SJSA1 (cell line): ENCODE results near the gene DTX3. TPM values are rescaled to one million over a fixed set of nuclear protein-coding genes. Genes with fewer than 3 reads are reported as not detected.
"Not testable (repeated sequence)": the region's sequence is repeated elsewhere in the genome, so short reads cannot be mapped to it uniquely, and the experiment has no call there.

Source experiments
- DNase-seq, 2 experiments: peaks; one replicate each; pipeline ENCODE4 v3.0.0-alpha.2; 2015 to 2020; ENCODE audit warnings: low spot score in 2 of 2, low read depth in 1 of 2
- H3K27ac ChIP-seq: fragments of 250-450 bp; sonication (Bioruptor Pico); 2 replicates; pipeline ENCODE4 v1.5.1; 2020; ENCODE audit warnings: mild to moderate bottlenecking, moderate library complexity
- H3K27me3 ChIP-seq: fragments of 250-450 bp; sonication (Bioruptor Pico); replicated peaks from 2 replicates; pipeline ENCODE4 v1.5.1; 2020; ENCODE audit warnings: mild to moderate bottlenecking, moderate library complexity
- H3K36me3 ChIP-seq: fragments of 250-450 bp; sonication (Bioruptor Pico); 2 replicates; pipeline ENCODE4 v1.5.1; 2020; ENCODE audit warnings: mild to moderate bottlenecking
- H3K4me1 ChIP-seq: fragments of 250-450 bp; sonication (Bioruptor Pico); replicated peaks from 2 replicates; pipeline ENCODE4 v1.6.1; 2021; ENCODE audit warnings: mild to moderate bottlenecking
- H3K4me3 ChIP-seq: fragments of 250-450 bp; sonication (Bioruptor Pico); 2 replicates; pipeline ENCODE4 v1.5.1; 2020; ENCODE audit warnings: mild to moderate bottlenecking
- H3K9me3 ChIP-seq: fragments of 250-450 bp; sonication (Bioruptor Pico); replicated peaks from 2 replicates; pipeline ENCODE4 v1.5.1; 2020; ENCODE audit warnings: mild to moderate bottlenecking
- total RNA-seq: library from RNA; depleted of rRNA; stranded (reverse); fragments of >200 nt; shearing (Covaris generic); gene quantifications from 2 replicates; pipeline ENCODE4 v1.2.3, GENCODE V29; 2014

DTX3 gene
- total RNA-seq, 1 experiment from 2014 or later, result 286 TPM

- H3K27me3 ChIP-seq, result peaks cover 14% of the 10 kb centered on the region
- H3K36me3 ChIP-seq, result peaks cover 64% of the 10 kb centered on the region
- DNase-seq, result peak in 1 of 2 experiments; percentile 96
Observed at GRCh38 chr12:57630891-57631433, 26.3 kb downstream of the DTX3 start.

DNA sequence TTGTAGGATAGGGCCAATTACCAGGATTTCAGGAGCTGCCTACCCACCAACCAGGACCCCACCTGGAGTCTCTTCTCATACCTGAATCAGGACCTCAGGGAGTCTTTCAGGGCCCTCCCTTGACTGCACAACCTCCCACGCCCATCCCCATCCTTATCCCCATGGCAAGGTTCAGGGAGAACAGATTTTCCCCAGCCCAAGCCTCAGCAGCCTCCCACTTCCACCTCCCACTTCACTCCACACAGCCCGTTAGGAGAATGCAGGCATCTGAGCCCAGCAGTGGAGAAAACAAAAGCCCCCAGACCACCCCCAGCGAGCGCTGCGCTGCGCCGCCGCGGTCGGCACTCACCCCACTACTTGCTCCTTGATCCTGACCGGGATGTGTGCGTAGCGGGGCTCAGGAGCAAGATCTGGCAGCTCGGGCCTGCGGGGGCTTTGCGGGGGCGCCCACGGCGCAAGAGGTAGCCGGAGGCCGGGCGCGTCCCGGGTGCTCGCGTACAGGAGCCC is 27.0 kb downstream of the DTX3 start:
- Histone ChIP-seq H3K4me1 (peaks cover 27% of the 10 kb centered on the region), H3K27me3 (peaks cover 18% of the 10 kb centered on the region), H3K9me3 (no peaks in the 10 kb centered on the region), H3K4me3 (peak overlapping the region; percentile 58), H3K27ac (peak overlapping the region; percentile 40), H3K36me3 (peaks cover 57% of the 10 kb centered on the region)
- DNase-seq, result peak in 1 of 2 experiments; percentile 87

More at GRCh38 chr12:57630891-57631433, 26.3 kb downstream of the DTX3 start:
- no peak overlapping the region for H3K27ac ChIP-seq
- H3K4me3 ChIP-seq, result peak overlapping the region; percentile 58
- H3K9me3 ChIP-seq, result no peaks in the 10 kb centered on the region
- peaks cover 27% of the 10 kb centered on the region for H3K4me1 ChIP-seq

DNA sequence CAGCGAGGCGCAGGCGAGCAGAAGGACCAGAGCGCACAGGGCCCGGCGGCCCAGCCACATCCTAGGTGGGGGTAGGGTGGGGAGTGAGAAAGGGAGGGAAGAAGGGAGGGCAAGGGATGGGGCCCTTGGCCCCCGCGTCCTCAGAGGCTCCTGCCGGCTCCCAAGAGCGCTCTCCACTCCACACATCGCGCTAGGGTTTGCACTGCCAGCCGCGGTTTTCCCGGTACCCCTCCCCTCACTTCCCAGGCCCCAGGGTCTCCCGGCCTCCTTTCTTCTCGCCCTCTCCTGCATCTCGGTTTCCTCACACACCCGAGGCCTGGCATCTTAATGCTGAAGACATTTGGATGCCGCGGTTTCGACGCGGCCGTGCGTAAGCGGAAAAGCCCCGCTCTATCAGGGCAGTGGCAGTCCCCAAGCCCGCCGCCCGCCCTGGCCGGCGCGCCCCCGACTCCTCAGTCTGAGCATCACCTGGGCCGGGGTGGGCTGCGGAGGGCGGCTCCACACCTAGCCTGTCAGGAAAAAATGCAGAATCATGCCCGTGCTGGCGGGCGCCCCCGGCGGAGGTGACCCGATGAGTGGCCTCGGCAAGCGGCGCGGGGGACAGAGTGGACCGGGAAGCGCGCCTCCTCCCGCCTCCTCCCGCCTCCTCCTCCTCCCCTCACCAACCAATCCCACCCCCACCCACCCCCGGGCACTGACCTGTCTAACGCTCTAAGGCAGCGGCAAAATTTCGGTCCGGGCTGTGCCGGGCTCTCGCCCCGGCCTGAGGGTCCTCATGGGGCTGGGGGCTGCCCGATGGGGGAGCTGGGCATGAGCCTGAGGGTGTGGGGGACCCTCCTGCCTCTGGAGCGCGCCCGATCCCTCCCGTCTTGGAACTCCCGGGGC is 27.7 kb downstream of the DTX3 start:
- peak overlapping the region; percentile 40 for H3K27ac ChIP-seq
- H3K36me3 ChIP-seq, result peaks cover 53% of the 10 kb centered on the region
- H3K27me3 ChIP-seq, result peaks cover 25% of the 10 kb centered on the region
- peak overlapping the region; percentile 58 for H3K4me3 ChIP-seq
- no peaks in the 10 kb centered on the region for H3K9me3 ChIP-seq
- peak in 1 of 2 experiments; percentile 100 for DNase-seq
- H3K4me1 ChIP-seq, result peaks cover 27% of the 10 kb centered on the region

DNA sequence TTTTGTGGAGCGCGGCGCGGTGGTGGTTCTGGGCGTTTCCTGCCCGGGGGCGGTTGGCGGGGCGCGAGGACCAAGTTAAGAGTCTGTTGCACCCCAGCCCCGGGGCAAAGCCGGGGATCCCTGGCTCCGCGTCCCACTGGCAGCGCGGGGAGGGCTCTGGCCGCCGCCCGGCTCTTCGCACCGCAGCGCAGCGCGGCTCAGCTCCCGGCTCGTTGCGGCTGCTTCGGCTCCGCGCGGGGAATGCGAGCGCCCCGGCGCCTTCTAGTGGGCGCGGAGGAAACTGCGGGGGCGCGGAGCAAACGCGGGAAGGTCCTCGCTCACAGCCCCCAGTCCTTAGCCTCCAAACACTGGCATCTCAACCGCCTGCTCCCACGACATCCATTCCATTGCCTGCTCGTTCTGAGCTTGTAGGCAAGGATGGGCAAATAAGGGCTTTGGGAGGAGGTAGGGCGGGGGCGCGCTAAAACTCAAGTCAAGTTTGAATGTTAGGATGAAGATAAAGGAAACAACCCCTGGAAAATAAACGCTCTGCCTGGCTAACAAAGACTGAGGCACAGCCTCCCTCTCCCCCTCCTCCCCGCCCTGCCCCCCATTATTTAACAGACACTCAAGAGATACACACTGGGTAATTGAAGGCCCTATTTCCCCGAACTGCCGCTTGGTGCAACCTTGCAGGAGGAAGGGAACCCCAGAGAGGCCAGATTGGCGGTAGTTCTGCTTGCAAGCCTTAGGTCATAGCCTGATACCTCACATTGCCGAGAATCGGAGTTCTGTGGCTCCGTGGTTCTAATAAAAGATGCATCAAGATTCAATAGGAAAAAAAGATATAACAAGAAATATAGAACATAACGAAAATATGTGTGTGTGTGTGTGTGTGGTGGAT is 28.6 kb downstream of the DTX3 start, which contains the start of gene B4GALNT1:
Gene B4GALNT1 (minus strand): TSS at position 244 of the 883 bp plus-strand sequence. CDS start 1,069 bp downstream, outside the sequence.
- Histone ChIP-seq H3K4me3 (peak within 1 kb of the TSS; percentile 58), H3K36me3 (peaks cover 44% of the 10 kb centered on the region), H3K4me1 (peaks cover 27% of the 10 kb centered on the region), H3K27ac (peak within 1 kb of the TSS; percentile 40), H3K9me3 (no peaks in the 10 kb centered on the region), H3K27me3 (peaks cover 34% of the 10 kb centered on the region)
- DNase-seq, result peak; percentile 100

- Histone ChIP-seq H3K4me1 (peaks cover 18% of the 10 kb centered on the region), H3K36me3 (peaks cover 12% of the 10 kb centered on the region), H3K27me3 (peaks cover 69% of the 10 kb centered on the region), H3K9me3 (peaks cover 22% of the 10 kb centered on the region)
- peak in 1 of 2 experiments; percentile 90 for DNase-seq
- H3K27ac ChIP-seq, H3K4me3 ChIP-seq: not testable (repeated sequence)
Observed at GRCh38 chr12:57636731-57637130, 32.1 kb downstream of the DTX3 start.

GRCh38 chr12:57637364-57637763 is 32.7 kb downstream of the DTX3 start:
- peak in 1 of 2 experiments; percentile 89 for DNase-seq
- H3K27ac ChIP-seq, result no peak overlapping the region
- no peak overlapping the region for H3K4me3 ChIP-seq
- H3K36me3 ChIP-seq, result peaks cover 6% of the 10 kb centered on the region
- peaks cover 76% of the 10 kb centered on the region for H3K27me3 ChIP-seq
- peaks cover 29% of the 10 kb centered on the region for H3K9me3 ChIP-seq
- peaks cover 12% of the 10 kb centered on the region for H3K4me1 ChIP-seq

- peaks cover 81% of the 10 kb centered on the region for H3K27me3 ChIP-seq
- peak in 1 of 2 experiments; percentile 89 for DNase-seq
- 0 out of 2 replicates have a peak, but pooled peaks cover 3% of the 10 kb centered on the region for H3K36me3 ChIP-seq
- no peak overlapping the region for H3K4me3 ChIP-seq
- H3K27ac ChIP-seq, result no peak overlapping the region
- peaks cover 32% of the 10 kb centered on the region for H3K9me3 ChIP-seq
- H3K4me1 ChIP-seq, result peaks cover 7% of the 10 kb centered on the region
Observed at GRCh38 chr12:57638096-57638495, 33.5 kb downstream of the DTX3 start.

DNA sequence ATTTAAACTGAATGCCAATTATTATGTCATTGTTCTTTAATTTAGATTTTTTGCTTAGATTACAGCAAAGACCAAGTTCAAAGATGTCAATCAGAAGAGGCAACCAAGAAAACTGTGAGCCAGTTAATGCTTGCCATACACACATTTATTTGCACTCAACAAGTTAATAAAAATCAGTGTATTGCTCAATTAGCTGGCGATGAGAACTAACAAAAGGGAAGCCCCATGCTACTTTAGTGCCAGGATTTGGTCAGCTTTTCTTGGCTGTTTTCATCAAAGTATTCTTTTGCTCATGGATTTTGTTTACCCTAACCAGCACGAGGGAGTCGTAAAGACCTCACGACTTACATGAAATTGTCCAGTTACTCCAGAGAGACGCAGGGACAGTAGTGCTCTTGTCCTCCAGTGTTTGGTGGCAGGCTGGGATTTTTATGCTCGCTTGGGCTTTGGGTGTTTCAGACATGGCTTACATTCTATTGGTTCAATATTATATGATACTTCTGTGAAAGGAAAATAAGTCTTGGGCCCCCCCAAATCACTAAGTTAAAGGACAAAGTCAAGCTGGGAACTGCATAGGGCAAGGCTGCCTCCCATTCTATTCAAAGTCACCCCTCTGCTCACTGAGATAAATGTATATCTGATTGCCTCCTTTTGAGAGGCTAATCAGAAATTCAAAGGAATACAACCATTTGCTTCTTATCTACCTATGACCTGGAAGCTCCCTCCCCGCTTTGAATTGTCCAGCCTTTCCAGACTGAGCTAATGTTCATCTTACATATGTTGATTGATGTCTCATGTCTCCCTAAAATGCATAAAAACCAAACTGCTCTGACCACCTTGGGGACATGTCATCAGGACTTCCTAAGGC is 35.8 kb downstream of the DTX3 start:
- peaks cover 82% of the 10 kb centered on the region for H3K27me3 ChIP-seq
- H3K36me3 ChIP-seq, result 0 out of 2 replicates have a peak, but pooled peaks cover 3% of the 10 kb centered on the region
- DNase-seq, result peak; percentile 79 to 89
- H3K27ac ChIP-seq, result no peak overlapping the region
- no peaks in the 10 kb centered on the region for H3K4me1 ChIP-seq
- H3K9me3 ChIP-seq, result peaks cover 48% of the 10 kb centered on the region
- H3K4me3 ChIP-seq, result no peak overlapping the region

GRCh38 chr12:57641699-57642442 is 37.2 kb downstream of the DTX3 start:
- H3K9me3 ChIP-seq, result peaks cover 58% of the 10 kb centered on the region
- H3K4me1 ChIP-seq, result no peaks in the 10 kb centered on the region
- 0 out of 2 replicates have a peak, but pooled peaks cover 3% of the 10 kb centered on the region for H3K36me3 ChIP-seq
- no peak overlapping the region for H3K4me3 ChIP-seq
- peak in 1 of 2 experiments; percentile 77 for DNase-seq
- no peak overlapping the region for H3K27ac ChIP-seq
- H3K27me3 ChIP-seq, result peaks cover 74% of the 10 kb centered on the region

GRCh38 chr12:57645990-57646658 is 41.5 kb downstream of the DTX3 start:
- H3K27ac ChIP-seq, H3K36me3 ChIP-seq, H3K4me1 ChIP-seq, H3K4me3 ChIP-seq: not testable (repeated sequence)
- Histone ChIP-seq H3K9me3 (peaks cover 42% of the 10 kb centered on the region), H3K27me3 (peaks cover 32% of the 10 kb centered on the region)
- peak; percentile 92 to 99 for DNase-seq

- not testable (repeated sequence) for DNase-seq, H3K36me3 ChIP-seq
- H3K27me3 ChIP-seq, result peaks cover 26% of the 10 kb centered on the region
Observed at GRCh38 chr12:57646659-57647049, 42.0 kb downstream of the DTX3 start.

More at GRCh38 chr12:57646659-57647049, 42.0 kb downstream of the DTX3 start:
- H3K4me1 ChIP-seq, H3K27ac ChIP-seq, H3K4me3 ChIP-seq: not testable (repeated sequence)
- peaks cover 36% of the 10 kb centered on the region for H3K9me3 ChIP-seq
